ENCODE measurements around the gene NEUROD2. TPM values are rescaled to one million over a fixed set of nuclear protein-coding genes. Genes with fewer than 3 reads are reported as not detected.

The NEUROD2 gene
- total RNA-seq, 2 donors from 2014 or later = not detected

DNA sequence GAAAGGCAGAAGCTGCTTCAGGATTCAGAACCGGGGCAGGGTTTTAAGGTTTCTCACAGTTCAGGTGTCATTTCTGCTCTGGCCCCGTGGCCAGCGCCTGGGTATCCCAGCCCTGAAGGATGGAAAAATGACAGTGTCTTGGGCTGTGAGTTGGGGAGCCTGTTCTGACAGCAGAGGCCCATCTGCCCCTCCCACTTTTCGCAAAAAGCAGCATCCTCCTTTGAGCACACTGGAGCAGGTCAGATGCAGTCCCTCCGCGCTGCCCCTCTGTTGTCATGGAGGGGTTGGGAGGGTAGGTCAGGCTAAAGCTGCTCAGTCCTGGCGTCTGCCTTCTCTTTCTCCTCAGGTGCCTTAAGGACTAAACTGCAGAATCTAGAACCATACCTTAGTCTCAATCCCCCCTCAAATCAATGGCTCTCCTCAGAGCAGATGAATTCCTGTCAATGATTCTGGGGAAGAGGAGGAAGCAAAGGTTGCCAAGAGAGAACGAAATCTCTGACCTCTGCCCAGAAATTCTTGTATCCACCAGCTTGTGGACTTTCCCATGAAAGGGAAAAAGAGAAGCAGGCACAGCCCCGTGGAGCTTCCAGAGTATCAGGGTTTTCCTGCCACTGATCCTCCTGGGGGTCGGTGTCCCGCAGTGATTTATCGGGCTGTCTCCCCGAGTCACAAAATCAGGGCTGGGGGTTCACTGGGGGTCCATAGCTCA, 7.3 kb downstream of the NEUROD2 start:
- intact Hi-C loops (cut with DNase I) = no loop called here

DNA sequence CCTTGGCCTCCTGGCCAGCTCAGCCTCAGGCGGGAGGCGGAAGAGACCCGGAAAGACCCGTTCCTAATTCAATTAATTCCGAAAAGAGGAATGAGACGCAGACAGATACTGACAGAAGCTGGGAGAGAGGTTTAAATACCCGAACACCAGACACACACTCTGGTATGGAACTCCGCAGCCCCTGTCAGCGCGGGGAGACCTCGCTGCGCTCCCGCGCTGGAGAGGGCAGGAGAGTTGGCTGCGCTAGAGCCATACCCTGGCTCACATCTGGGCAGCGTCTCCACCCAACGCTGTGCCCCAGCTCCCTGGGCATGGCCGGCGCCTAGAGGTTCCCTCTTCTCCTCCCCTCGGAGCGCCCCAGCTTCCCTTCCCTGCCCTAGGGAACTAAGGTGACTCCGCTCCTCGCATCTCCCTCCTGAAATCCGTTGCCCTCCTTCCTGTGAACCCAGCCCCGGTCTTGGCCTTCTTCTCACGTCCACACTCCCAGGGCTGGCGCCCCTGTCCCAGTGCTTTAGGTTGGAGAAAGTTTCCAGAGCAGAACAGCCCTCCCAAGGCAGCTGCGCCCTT, 8.0 kb downstream of the NEUROD2 start:
- no peaks in the 10 kb centered on the region for H3K9me3 ChIP-seq
- TF ChIP-seq, protein P1, sequence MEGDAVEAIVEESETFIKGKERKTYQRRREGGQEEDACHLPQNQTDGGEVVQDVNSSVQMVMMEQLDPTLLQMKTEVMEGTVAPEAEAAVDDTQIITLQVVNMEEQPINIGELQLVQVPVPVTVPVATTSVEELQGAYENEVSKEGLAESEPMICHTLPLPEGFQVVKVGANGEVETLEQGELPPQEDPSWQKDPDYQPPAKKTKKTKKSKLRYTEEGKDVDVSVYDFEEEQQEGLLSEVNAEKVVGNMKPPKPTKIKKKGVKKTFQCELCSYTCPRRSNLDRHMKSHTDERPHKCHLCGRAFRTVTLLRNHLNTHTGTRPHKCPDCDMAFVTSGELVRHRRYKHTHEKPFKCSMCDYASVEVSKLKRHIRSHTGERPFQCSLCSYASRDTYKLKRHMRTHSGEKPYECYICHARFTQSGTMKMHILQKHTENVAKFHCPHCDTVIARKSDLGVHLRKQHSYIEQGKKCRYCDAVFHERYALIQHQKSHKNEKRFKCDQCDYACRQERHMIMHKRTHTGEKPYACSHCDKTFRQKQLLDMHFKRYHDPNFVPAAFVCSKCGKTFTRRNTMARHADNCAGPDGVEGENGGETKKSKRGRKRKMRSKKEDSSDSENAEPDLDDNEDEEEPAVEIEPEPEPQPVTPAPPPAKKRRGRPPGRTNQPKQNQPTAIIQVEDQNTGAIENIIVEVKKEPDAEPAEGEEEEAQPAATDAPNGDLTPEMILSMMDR (IDR thresholded peaks at IDR 0.05) = no peak
- DNase-seq = no peak
- H3K9ac ChIP-seq (ENCODE audit: low read depth in 2 of 2, low read length in 2 of 2) = no peak overlapping the region
- intact Hi-C loops (cut with DNase I) = no loop called here
- H3K36me3 ChIP-seq = no peaks in the 10 kb centered on the region
- H3K4me1 ChIP-seq = peaks cover 5% of the 10 kb centered on the region
- peaks cover 93% of the 10 kb centered on the region for H3K27me3 ChIP-seq
- no peak overlapping the region for H3K27ac ChIP-seq
- no peak overlapping the region for H3K4me3 ChIP-seq

More for the DNA sequence above, 7.3 kb downstream of the NEUROD2 start:
- Histone ChIP-seq H3K9ac (ENCODE audit: low read depth in 2 of 2, low read length in 2 of 2) (no peak overlapping the region), H3K9me3 (no peaks in the 10 kb centered on the region), H3K27me3 (peaks cover 97% of the 10 kb centered on the region), H3K27ac (no peak overlapping the region), H3K36me3 (no peaks in the 10 kb centered on the region), H3K4me3 (no peak overlapping the region), H3K4me1 (peaks cover 5% of the 10 kb centered on the region)
- no peak for DNase-seq
- TF ChIP-seq, protein P1 (IDR thresholded peaks at IDR 0.05) = no peak

DNA sequence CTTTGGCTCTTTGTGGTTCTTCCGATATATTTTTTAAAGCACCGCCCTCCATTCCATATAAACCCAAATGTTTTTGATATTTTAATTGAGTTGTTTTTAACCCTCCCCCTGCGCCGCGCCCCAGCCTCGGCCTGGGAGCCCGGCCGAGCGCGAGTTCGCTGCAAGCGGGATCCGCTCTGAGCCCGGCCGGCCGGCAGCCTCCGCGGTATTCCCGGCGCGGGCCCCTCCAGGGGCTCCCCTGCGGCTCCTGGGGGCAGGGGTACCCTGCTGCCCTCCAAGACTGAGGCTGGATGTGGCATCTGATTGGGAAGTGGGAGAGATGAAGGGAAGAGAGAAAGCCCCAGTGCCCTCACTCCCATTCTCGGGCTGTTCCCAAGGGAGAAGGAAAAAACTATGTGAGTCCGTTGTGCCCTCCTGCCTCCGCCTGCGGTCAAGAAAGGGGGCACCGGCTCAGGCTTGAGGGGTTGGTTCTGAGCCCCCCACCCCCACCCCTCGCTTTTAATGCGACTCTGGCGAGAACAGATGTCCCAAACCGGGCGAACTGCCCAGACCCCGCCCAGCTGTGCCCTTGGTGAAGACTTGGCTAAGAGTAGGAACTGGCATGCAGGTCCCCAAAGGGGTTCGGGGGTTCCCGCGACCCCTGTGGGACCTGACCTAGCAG, 8.6 kb downstream of the NEUROD2 start:
- Histone ChIP-seq H3K4me3 (no peak overlapping the region), H3K9me3 (no peaks in the 10 kb centered on the region), H3K27me3 (peaks cover 87% of the 10 kb centered on the region), H3K27ac (no peak overlapping the region), H3K4me1 (peaks cover 5% of the 10 kb centered on the region), H3K36me3 (no peaks in the 10 kb centered on the region), H3K9ac (ENCODE audit: low read depth in 2 of 2, low read length in 2 of 2) (no peak overlapping the region)
- DNase-seq = no peak
- intact Hi-C loops (cut with DNase I) = no loop called here
- TF ChIP-seq, protein P1 (IDR thresholded peaks at IDR 0.05) = no peak

DNA sequence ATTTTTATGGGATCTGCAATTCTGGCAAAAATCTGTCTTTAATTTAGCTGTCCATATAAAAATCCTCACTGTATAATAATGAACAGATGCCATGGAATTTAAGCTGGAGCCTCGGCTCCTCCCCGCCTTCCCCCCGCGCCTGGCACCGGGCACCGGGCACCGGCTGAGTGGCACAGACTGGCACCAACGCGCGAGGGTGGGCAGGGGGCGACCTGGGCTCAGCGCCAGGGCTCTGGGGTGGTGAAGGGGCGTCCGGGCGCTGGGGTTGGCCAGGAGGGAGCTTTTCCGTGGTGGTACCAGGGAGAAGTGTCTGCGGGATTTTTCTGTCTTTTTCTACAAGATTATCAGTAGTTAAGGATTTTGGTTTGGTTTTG, 9.1 kb downstream of the NEUROD2 start:
- H3K4me3 ChIP-seq = no peak overlapping the region

DNA sequence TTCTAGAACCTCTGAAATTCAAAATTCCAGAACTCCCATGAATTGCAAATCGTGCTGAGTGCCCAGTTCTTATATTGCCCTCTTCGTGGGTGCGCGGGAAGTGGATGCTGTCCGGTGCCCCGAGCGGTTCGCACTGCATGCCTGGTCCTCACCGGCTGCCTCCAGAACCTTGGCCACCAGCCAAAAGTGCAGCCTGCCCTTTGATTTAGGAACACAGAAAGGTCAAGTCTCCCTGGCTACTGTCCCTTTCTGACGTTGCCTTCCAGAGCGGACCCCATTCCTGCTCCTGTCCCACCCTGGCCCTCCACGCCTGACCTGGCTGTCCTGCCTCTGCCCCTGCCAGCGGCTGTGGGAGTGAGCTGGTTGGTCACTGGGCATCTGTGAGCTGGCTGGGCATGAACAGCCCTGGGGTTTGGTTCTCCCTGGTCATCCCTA, 9.7 kb downstream of the NEUROD2 start:
- peaks cover 5% of the 10 kb centered on the region for H3K4me1 ChIP-seq
- H3K27me3 ChIP-seq = peaks cover 77% of the 10 kb centered on the region
- no peak overlapping the region for H3K9ac ChIP-seq (ENCODE audit: low read depth in 2 of 2, low read length in 2 of 2)
- TF ChIP-seq, protein P1 (IDR thresholded peaks at IDR 0.05) = no peak
- no peaks in the 10 kb centered on the region for H3K9me3 ChIP-seq
- intact Hi-C loops (cut with DNase I) = no loop called here
- H3K27ac ChIP-seq = no peak overlapping the region
- H3K36me3 ChIP-seq = no peaks in the 10 kb centered on the region
- DNase-seq = no peak
- H3K4me3 ChIP-seq = no peak overlapping the region

More for the DNA sequence above, 9.1 kb downstream of the NEUROD2 start:
- TF ChIP-seq, protein P1 (IDR thresholded peaks at IDR 0.05) = no peak
- Histone ChIP-seq H3K27me3 (peaks cover 82% of the 10 kb centered on the region), H3K9me3 (no peaks in the 10 kb centered on the region), H3K9ac (ENCODE audit: low read depth in 2 of 2, low read length in 2 of 2) (no peak overlapping the region), H3K4me1 (peaks cover 5% of the 10 kb centered on the region), H3K27ac (no peak overlapping the region), H3K36me3 (no peaks in the 10 kb centered on the region)
- no peak for DNase-seq
- intact Hi-C loops (cut with DNase I) = no loop called here

Data from colonic mucosa (tissue), 4 donors.